SU-DHL-6 (cell line): ENCODE data around the gene IGSF8.

Experiments
- H2AFZ ChIP-seq: fragments of 200-600 bp; sonication (generic); 2 replicates; pipeline ENCODE4 v1.6.1; 2014; ENCODE audit warnings: low read depth, mild to moderate bottlenecking, moderate library complexity, mixed read lengths, antibody characterized with exemption, low read length; ENCODE audit not compliant: severe bottlenecking
- H3F3A ChIP-seq: fragments of 200-600 bp; shearing (Covaris generic); 2 replicates; pipeline ENCODE4 v1.6.0; 2016; ENCODE audit warnings: antibody characterized with exemption, mild to moderate bottlenecking; ENCODE audit not compliant: insufficient read depth
- H3K27ac ChIP-seq: fragments of 200-600 bp; sonication (generic); 2 replicates; pipeline ENCODE4 v1.5.1; 2016; ENCODE audit warnings: low read depth, mild to moderate bottlenecking, low read length, moderate library complexity, mixed read lengths
- H3K27me3 ChIP-seq: fragments of 200-600 bp; sonication (generic), shearing (Covaris generic); 2 replicates; pipeline ENCODE4 v1.6.0; 2014; ENCODE audit warnings: mild to moderate bottlenecking, low read length
- H3K36me3 ChIP-seq: fragments of 200-600 bp; sonication (generic); 2 replicates; pipeline ENCODE4 v1.6.1; 2014; ENCODE audit warnings: mild to moderate bottlenecking, low read length, mixed read lengths
- H3K4me2 ChIP-seq: fragments of 300-600, 200-600 bp; shearing (Covaris generic), sonication (generic); 2 replicates; pipeline ENCODE4 v1.6.0; 2014; ENCODE audit warnings: low read length, low read depth, mild to moderate bottlenecking; ENCODE audit not compliant: poor library complexity, severe bottlenecking
- H3K4me3 ChIP-seq: fragments of 200-600 bp; sonication (generic); 2 replicates; pipeline ENCODE4 v1.5.1; 2014; ENCODE audit warnings: antibody characterized with exemption, low read length, mild to moderate bottlenecking, mixed read lengths; ENCODE audit not compliant: insufficient read depth, poor library complexity, severe bottlenecking
- H3K79me2 ChIP-seq: fragments of 200-600 bp; sonication (generic); 2 replicates; pipeline ENCODE4 v1.6.1; 2014; ENCODE audit warnings: mild to moderate bottlenecking, low read length, moderate library complexity; ENCODE audit not compliant: insufficient read depth
- H3K9ac ChIP-seq: fragments of 200-600 bp; sonication (generic); 2 replicates; pipeline ENCODE4 v1.7.0; 2014; ENCODE audit warnings: mild to moderate bottlenecking, low read length
- H3K9me2 ChIP-seq: fragments of 200-600 bp; sonication (generic); replicated peaks from 2 replicates; pipeline ENCODE4 v1.6.1; 2014; ENCODE audit warnings: low read length; ENCODE audit not compliant: insufficient read depth
- H3K9me3 ChIP-seq: fragments of 200-600 bp; sonication (generic); 2 replicates; pipeline ENCODE4 v1.6.1; 2014; ENCODE audit warnings: low read length, mixed read lengths; ENCODE audit not compliant: insufficient read depth
- H4K20me1 ChIP-seq: fragments of 200-600 bp; sonication (generic); 2 replicates; pipeline ENCODE4 v1.6.1; 2014; ENCODE audit warnings: low read depth, mild to moderate bottlenecking, antibody characterized with exemption, low read length, moderate library complexity, mixed read lengths
- CTCF ChIP-seq: fragments of 200-600 bp; sonication (generic); IDR thresholded peaks from one replicate; pipeline ENCODE4 v1.5.1; 2017; ENCODE audit warnings: antibody characterized with exemption, mild to moderate bottlenecking, low read length, moderate library complexity; ENCODE audit not compliant: insufficient read depth, poor library complexity, severe bottlenecking
- EZH2phosphoT487 ChIP-seq: fragments of 200-600 bp; sonication (generic), shearing (Covaris generic); conservative IDR thresholded peaks from 2 replicates; pipeline ENCODE4 v1.6.1; 2018; ENCODE audit warnings: mild to moderate bottlenecking, antibody characterized with exemption, low read length, moderate library complexity, mixed read lengths

IGSF8 gene

GRCh38 chr1:160097911-160098851, at the start of gene IGSF8:
Gene IGSF8, minus strand, starts transcription at chr1:160098619. Its CDS starts 147 bp downstream, at chr1:160098472.
- TF ChIP-seq CTCF (no peak), EZH2phosphoT487 (no peak)
- Histone ChIP-seq H3K36me3 (no peaks in the 10 kb centered on the region), H3K27ac (peak within 1 kb of the TSS; percentile 42; the same call in 1 of the 2 replicates), H3K4me2 (peak within 1 kb of the TSS; percentile 88), H3K9me2 (no peaks in the 10 kb centered on the region), H4K20me1 (no peaks in the 10 kb centered on the region), H3K9me3 (no peaks in the 10 kb centered on the region), H3K4me3 (peak within 1 kb of the TSS; percentile 69), H3F3A (peaks cover 8% of the 10 kb centered on the region), H2AFZ (peak within 1 kb of the TSS; percentile 98), H3K9ac (peak within 1 kb of the TSS; percentile 71), H3K27me3 (no peaks in the 10 kb centered on the region), H3K79me2 (no peaks in the 10 kb centered on the region)

- Histone ChIP-seq H2AFZ (no peak overlapping the region), H3K4me2 (no peak overlapping the region), H4K20me1 (no peaks in the 10 kb centered on the region), H3K9me3 (no peaks in the 10 kb centered on the region), H3K27ac (no peak overlapping the region), H3K9ac (no peak overlapping the region), H3K79me2 (no peaks in the 10 kb centered on the region), H3K4me3 (no peak overlapping the region), H3F3A (no peaks in the 10 kb centered on the region), H3K9me2 (no peaks in the 10 kb centered on the region), H3K27me3 (no peaks in the 10 kb centered on the region), H3K36me3 (no peaks in the 10 kb centered on the region)
- TF ChIP-seq CTCF (no peak), EZH2phosphoT487 (no peak)
Measured at GRCh38 chr1:160148121-160148520, 49.7 kb upstream of the IGSF8 start.

- H3K9me2 ChIP-seq, result no peaks in the 10 kb centered on the region
- no peak overlapping the region for H3K27ac ChIP-seq
- H3K27me3 ChIP-seq, result no peaks in the 10 kb centered on the region
- no peaks in the 10 kb centered on the region for H3K79me2 ChIP-seq
- H3K9me3 ChIP-seq, result no peaks in the 10 kb centered on the region
- H4K20me1 ChIP-seq, result no peaks in the 10 kb centered on the region
- H3F3A ChIP-seq, result no peaks in the 10 kb centered on the region
- TF ChIP-seq CTCF, result no peak
- TF ChIP-seq EZH2phosphoT487, result no peak
- no peak overlapping the region for H3K9ac ChIP-seq
- no peaks in the 10 kb centered on the region for H3K36me3 ChIP-seq
- H2AFZ ChIP-seq, result no peak overlapping the region
- H3K4me3 ChIP-seq, result no peak overlapping the region
- no peak overlapping the region for H3K4me2 ChIP-seq
Measured at GRCh38 chr1:160146107-160146506, 47.7 kb upstream of the IGSF8 start.
